K562 (cell line): Measurements from ENCODE around the gene DNAJB14. TPM values are rescaled to one million over a fixed set of nuclear protein-coding genes. Genes with fewer than 3 reads are reported as not detected.

Experiments
- BACH1 ChIP-seq: fragments of 200-800 bp; sonication (Bioruptor generic); IDR thresholded peaks from 2 replicates; pipeline ENCODE4 v1.6.1; 2016; ENCODE audit warnings: missing genetic modification characterization, missing compliant biosample characterization
- CAMTA2 ChIP-seq: fragments of 250-450 bp; sonication (Bioruptor Pico); conservative IDR thresholded peaks from 2 replicates; pipeline ENCODE4 v1.5.1; 2022
- CBX3 ChIP-seq, 2 experiments: IDR thresholded peaks; 1 replicate in 1 of 2; 2 replicates in 1 of 2; pipeline ENCODE4 v1.6.1; 2012; ENCODE audit warnings: inconsistent platforms in 2 of 2, low read length in 2 of 2, borderline replicate concordance in 1 of 2, control low read depth in 1 of 2
- CBX5 ChIP-seq: IDR thresholded peaks from 2 replicates; pipeline ENCODE4 v1.6.1; 2014; ENCODE audit warnings: low read depth, borderline replicate concordance
- CHAMP1 ChIP-seq: fragments of 450-650 bp; IDR thresholded peaks from 2 replicates; pipeline ENCODE4 v1.6.1; 2016; ENCODE audit warnings: mild to moderate bottlenecking
- ELF1 ChIP-seq: fragments of 200-800 bp; sonication (Bioruptor generic); IDR thresholded peaks from 2 replicates; pipeline ENCODE4 v1.6.1; 2016; ENCODE audit warnings: missing genetic modification characterization, missing compliant biosample characterization
- GABPA ChIP-seq: fragments of 200-800 bp; sonication (Bioruptor generic); conservative IDR thresholded peaks from 2 replicates; pipeline ENCODE4 v1.6.1; 2016; ENCODE audit warnings: low read depth, missing genetic modification characterization, missing compliant biosample characterization
- HDAC8 ChIP-seq: fragments of 450-650 bp; IDR thresholded peaks from 2 replicates; pipeline ENCODE4 v1.6.1; 2016; ENCODE audit warnings: mild to moderate bottlenecking, missing genetic modification characterization, moderate library complexity, missing compliant biosample characterization
- IRF9 ChIP-seq: fragments of 450-650 bp; IDR thresholded peaks from 2 replicates; pipeline ENCODE4 v1.6.1; 2016; ENCODE audit warnings: missing biosample characterization, missing genetic modification characterization
- KLF10 ChIP-seq: fragments of 250-450 bp; sonication (Bioruptor Pico); IDR thresholded peaks from 2 replicates; pipeline ENCODE4 v1.6.1; 2021; ENCODE audit warnings: matching md5 sums
- LEF1 ChIP-seq: fragments of 450-650 bp; IDR thresholded peaks from 2 replicates; pipeline ENCODE4 v1.6.1; 2016; ENCODE audit warnings: mild to moderate bottlenecking
- NEUROD1 ChIP-seq: fragments of 150-350 bp; IDR thresholded peaks from 2 replicates; pipeline ENCODE4 v1.6.1; 2014; ENCODE audit warnings: borderline replicate concordance, low read length, low read depth; ENCODE audit not compliant: partially characterized antibody
- POLR2B ChIP-seq: fragments of 450-650 bp; IDR thresholded peaks from 2 replicates; pipeline ENCODE4 v1.6.1; 2018; ENCODE audit warnings: low read depth; ENCODE audit not compliant: partially characterized antibody
- RFX5 ChIP-seq: IDR thresholded peaks from 2 replicates; pipeline ENCODE4 v1.6.1; 2011; ENCODE audit warnings: low read depth, mild to moderate bottlenecking, improper control_type of control experiment, low read length
- SMAD3 ChIP-seq: fragments of 450-650 bp; formaldehyde crosslinking; conservative IDR thresholded peaks from 2 replicates; pipeline ENCODE4 v1.4.0; 2020; ENCODE audit warnings: mild to moderate bottlenecking
- USF2 ChIP-seq: sonication (generic); formaldehyde crosslinking; IDR thresholded peaks from 2 replicates; pipeline ENCODE4 v1.5.0; 2020; ENCODE audit warnings: missing genetic modification reagents
- ZBTB1 ChIP-seq: sonication (generic); formaldehyde crosslinking; IDR thresholded peaks from 2 replicates; pipeline ENCODE4 v1.8.1; 2023; ENCODE audit warnings: missing genetic modification reagents, low read depth, mild to moderate bottlenecking, borderline replicate concordance
- ZHX1 ChIP-seq: fragments of 150-350 bp; conservative IDR thresholded peaks from 2 replicates; pipeline ENCODE4 v1.6.1; 2014; ENCODE audit warnings: low read length
- ZNF316 ChIP-seq: fragments of 450-650 bp; IDR thresholded peaks from 2 replicates; pipeline ENCODE4 v1.6.1; 2016
- ZNF384 ChIP-seq: IDR thresholded peaks from 2 replicates; pipeline ENCODE4 v1.6.1; 2012; ENCODE audit warnings: low read depth, low read length, improper control_type of control experiment
- ZNF551 ChIP-seq: fragments of 250-450 bp; sonication (Bioruptor Pico); IDR thresholded peaks from 2 replicates; pipeline ENCODE4 v1.5.0; 2021; ENCODE audit warnings: mild to moderate bottlenecking, moderate library complexity
- ZNF561 ChIP-seq: fragments of 450-650 bp; formaldehyde crosslinking; conservative IDR thresholded peaks from 2 replicates; pipeline ENCODE4 v1.4.0; 2020; ENCODE audit warnings: mild to moderate bottlenecking, moderate library complexity
- ZNF740 ChIP-seq, 3 experiments: fragments of 200-800 bp in 1 of 3; sonication (Bioruptor generic) in 1 of 3; sonication (generic) in 1 of 3; formaldehyde crosslinking in 1 of 3; IDR thresholded peaks; 2 replicates each; pipeline versions ENCODE4 v1.6.1 to v1.8.0; 2016 to 2022; ENCODE audit warnings: mild to moderate bottlenecking in 2 of 3, missing compliant biosample characterization in 2 of 3, missing genetic modification characterization in 2 of 3, missing genetic modification reagents in 1 of 3
- polyA plus RNA-seq, 8 experiments: library from polyadenylated mRNA; depleted of rRNA in 4 of 8; stranded (reverse) in 5 of 8; unstranded in 3 of 8; fragments of >200 nt; fragmentation: Nextera tagmentation in 2 of 8; fragmentation: Illumina TruSeq in 1 of 8; extraction: Ambion mirVana in 2 of 8; extraction: Trizol in 1 of 8; gene quantifications; 2 replicates each; pipeline versions ENCODE4 v1.2.1 to v1.2.3, GENCODE V29; 2011 to 2014; ENCODE audit warnings: inconsistent platforms in 1 of 8, missing spikeins in 1 of 8
- total RNA-seq, 7 experiments: library from RNA; depleted of rRNA in 6 of 7; stranded (reverse); fragments of >200 nt in 6 of 7; fragmentation: Illumina TruSeq in 2 of 7; extraction: Trizol in 2 of 7; gene quantifications; 2 replicates each; pipeline versions ENCODE4 v1.2.1 to v1.2.3, GENCODE V29; 2011 to 2021; ENCODE audit warnings: low replicate concordance in 1 of 7

The DNAJB14 gene
- total and polyA plus RNA-seq, 9 of the 15 experiments (the other 6 are each of a cell fraction or from before 2014, with no cell fraction given) = 5.5 to 28.0 (median 12.7) TPM

- TF ChIP-seq GABPA (tag) (no peak), RFX5 (no peak), CBX5 (no peak), CHAMP1 (no peak), CAMTA2 (no peak), ZNF384 (no peak), KLF10 (CRISPR knock-in tag) (no peak), IRF9 (tag) (no peak), USF2 (no peak), ZHX1 (no peak), BACH1 (tag) (no peak), ZNF740 (CRISPR knock-in tag; IDR thresholded peaks at IDR 0.05) (no peak), ZNF740 (tag; IDR thresholded peaks at IDR 0.05) (no peak), CBX3 (IDR thresholded peaks at IDR 0.05; ENCODE audit: borderline replicate concordance in 1 of 2, low read length in 2 of 2) (no peak), HDAC8 (tag) (no peak), ELF1 (tag) (no peak), POLR2B (no peak), NEUROD1 (no peak), LEF1 (no peak), ZNF551 (CRISPR knock-in tag) (no peak), ZNF316 (peak; percentile 61), SMAD3 (no peak), ZBTB1 (CRISPR knock-in tag) (no peak), ZNF561 (CRISPR knock-in tag) (no peak)
These were observed 14.2 kb upstream of the DNAJB14 start (continued) for GRCh38 chr4:99960648-99961047.
